Fibroblast of lung (primary cell): ENCODE results near the gene WNT7A. TPM values are rescaled to one million over a fixed set of nuclear protein-coding genes. Genes with fewer than 3 reads are reported as not detected.

Source experiments
- DNase-seq, 2 donors: peaks; one replicate each; pipeline versions ENCODE4 v3.0.0 to v3.0.0-alpha.2; 2010; ENCODE audit warnings: low read depth in 2 of 2
- H2AFZ ChIP-seq: 2 replicates; pipeline ENCODE4 v1.5.1; 2012; ENCODE audit warnings: low read length, control low read depth, inconsistent platforms
- H3K27ac ChIP-seq: 2 replicates; pipeline ENCODE4 v1.5.1; 2011; ENCODE audit warnings: low read length, control low read depth; ENCODE audit not compliant: insufficient read depth
- H3K27me3 ChIP-seq: 2 replicates; pipeline ENCODE4 v1.5.1; 2011; ENCODE audit warnings: mild to moderate bottlenecking, low read length; ENCODE audit not compliant: control insufficient read depth, insufficient read depth
- H3K36me3 ChIP-seq: 2 replicates; pipeline ENCODE4 v1.5.1; 2011; ENCODE audit warnings: low read length; ENCODE audit not compliant: control insufficient read depth, insufficient read depth
- H3K4me1 ChIP-seq: 2 replicates; pipeline ENCODE4 v1.5.1; 2011; ENCODE audit warnings: low read length; ENCODE audit not compliant: control insufficient read depth, insufficient read depth; ENCODE audit errors: extremely low read depth
- H3K4me2 ChIP-seq: 2 replicates; pipeline ENCODE4 v1.5.1; 2011; ENCODE audit warnings: low read length, control low read depth; ENCODE audit not compliant: insufficient read depth; ENCODE audit errors: extremely low read depth
- H3K4me3 ChIP-seq, 4 experiments: fragments of 200-600 bp in 1 of 4; sonication (generic) in 1 of 4; replicated peaks in 1 of 4; 2 replicates each; pipeline ENCODE4 v1.5.1; 2011 to 2016; ENCODE audit warnings: low read length in 4 of 4, low read depth in 3 of 4, mild to moderate bottlenecking in 3 of 4, control low read depth in 2 of 4, inconsistent platforms in 1 of 4, mixed read lengths in 1 of 4; ENCODE audit not compliant: insufficient read depth in 1 of 4; ENCODE audit errors: control extremely low read depth in 1 of 4
- H3K79me2 ChIP-seq: 2 replicates; pipeline ENCODE4 v1.5.1; 2012; ENCODE audit warnings: mild to moderate bottlenecking, low read length, inconsistent platforms; ENCODE audit not compliant: control insufficient read depth, insufficient read depth
- H3K9ac ChIP-seq: 2 replicates; pipeline ENCODE4 v1.5.1; 2011; ENCODE audit warnings: mild to moderate bottlenecking, low read length, control low read depth; ENCODE audit not compliant: insufficient read depth
- H3K9me3 ChIP-seq: 2 replicates; pipeline ENCODE4 v1.5.1; 2012; ENCODE audit warnings: low read depth, low read length; ENCODE audit not compliant: control insufficient read depth, insufficient read depth
- H4K20me1 ChIP-seq: 2 replicates; pipeline ENCODE4 v1.5.1; 2011; ENCODE audit warnings: low read length; ENCODE audit not compliant: control insufficient read depth, insufficient read depth; ENCODE audit errors: extremely low read depth
- EZH2 ChIP-seq: IDR thresholded peaks from 2 replicates; pipeline ENCODE4 v1.5.1; 2012; ENCODE audit warnings: low read length, control low read depth, mild to moderate bottlenecking; ENCODE audit errors: missing control alignments
- polyA plus RNA-seq, 2 donors: library from polyadenylated mRNA; depleted of rRNA in 1 of 2; stranded (reverse) in 1 of 2; unstranded in 1 of 2; fragments of >200 nt; gene quantifications; 2 replicates each; pipeline ENCODE4 v1.2.1, GENCODE V29; 2011 to 2012; ENCODE audit warnings: missing spikeins in 1 of 2
- total RNA-seq: library from RNA; depleted of rRNA; stranded (reverse); fragments of >200 nt; gene quantifications from 2 replicates; pipeline ENCODE4 v1.2.1, GENCODE V29; 2014
- TF ChIP-seq, protein P1 (sequence below), 2 donors: IDR thresholded peaks in 1 of 2; conservative IDR thresholded peaks in 1 of 2; 1 replicate in 1 of 2; 2 replicates in 1 of 2; pipeline ENCODE4 v1.5.1; 2011 to 2012; ENCODE audit warnings: low read length in 2 of 2, control low read depth in 1 of 2, inconsistent platforms in 1 of 2, low read depth in 1 of 2, mild to moderate bottlenecking in 1 of 2

WNT7A gene
- total and polyA plus RNA-seq, 2 donors (not counting 1 experiment from before 2014, with no cell fraction given), result not detected

DNA sequence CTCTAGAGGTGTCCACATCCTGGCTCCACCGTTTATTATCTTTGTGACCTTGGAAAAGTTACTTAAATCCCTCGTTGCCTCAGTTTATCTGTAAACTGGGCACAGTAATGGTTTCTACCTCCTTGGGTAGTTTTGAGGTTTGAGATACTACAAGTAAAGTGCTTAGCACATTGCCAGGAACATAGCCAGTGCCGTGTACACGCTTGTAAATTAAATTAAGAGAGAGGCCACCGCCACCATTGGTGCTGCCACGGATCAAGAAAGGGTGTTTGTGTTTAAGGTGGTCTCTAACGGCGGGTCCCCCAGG, 5.8 kb upstream of the WNT7A start:
- Histone ChIP-seq H4K20me1 (no peaks in the 10 kb centered on the region), H3K9me3 (no peaks in the 10 kb centered on the region), H3K36me3 (no peaks in the 10 kb centered on the region), H3K4me3 (no peak overlapping the region), H3K79me2 (no peaks in the 10 kb centered on the region), H3K4me2 (no peak overlapping the region), H3K9ac (no peak overlapping the region), H2AFZ (no peak overlapping the region), H3K27me3 (peaks cover 5% of the 10 kb centered on the region), H3K27ac (no peak overlapping the region), H3K4me1 (no peaks in the 10 kb centered on the region)
- TF ChIP-seq, protein P1, sequence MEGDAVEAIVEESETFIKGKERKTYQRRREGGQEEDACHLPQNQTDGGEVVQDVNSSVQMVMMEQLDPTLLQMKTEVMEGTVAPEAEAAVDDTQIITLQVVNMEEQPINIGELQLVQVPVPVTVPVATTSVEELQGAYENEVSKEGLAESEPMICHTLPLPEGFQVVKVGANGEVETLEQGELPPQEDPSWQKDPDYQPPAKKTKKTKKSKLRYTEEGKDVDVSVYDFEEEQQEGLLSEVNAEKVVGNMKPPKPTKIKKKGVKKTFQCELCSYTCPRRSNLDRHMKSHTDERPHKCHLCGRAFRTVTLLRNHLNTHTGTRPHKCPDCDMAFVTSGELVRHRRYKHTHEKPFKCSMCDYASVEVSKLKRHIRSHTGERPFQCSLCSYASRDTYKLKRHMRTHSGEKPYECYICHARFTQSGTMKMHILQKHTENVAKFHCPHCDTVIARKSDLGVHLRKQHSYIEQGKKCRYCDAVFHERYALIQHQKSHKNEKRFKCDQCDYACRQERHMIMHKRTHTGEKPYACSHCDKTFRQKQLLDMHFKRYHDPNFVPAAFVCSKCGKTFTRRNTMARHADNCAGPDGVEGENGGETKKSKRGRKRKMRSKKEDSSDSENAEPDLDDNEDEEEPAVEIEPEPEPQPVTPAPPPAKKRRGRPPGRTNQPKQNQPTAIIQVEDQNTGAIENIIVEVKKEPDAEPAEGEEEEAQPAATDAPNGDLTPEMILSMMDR (conservative IDR thresholded peaks at IDR 0.05 in 1 of 2, IDR thresholded peaks at IDR 0.05 in 1 of 2; ENCODE audit: low read depth in 1 of 2, low read length in 2 of 2), result no peak
- no peak for TF ChIP-seq EZH2
- DNase-seq, result no peak

DNA sequence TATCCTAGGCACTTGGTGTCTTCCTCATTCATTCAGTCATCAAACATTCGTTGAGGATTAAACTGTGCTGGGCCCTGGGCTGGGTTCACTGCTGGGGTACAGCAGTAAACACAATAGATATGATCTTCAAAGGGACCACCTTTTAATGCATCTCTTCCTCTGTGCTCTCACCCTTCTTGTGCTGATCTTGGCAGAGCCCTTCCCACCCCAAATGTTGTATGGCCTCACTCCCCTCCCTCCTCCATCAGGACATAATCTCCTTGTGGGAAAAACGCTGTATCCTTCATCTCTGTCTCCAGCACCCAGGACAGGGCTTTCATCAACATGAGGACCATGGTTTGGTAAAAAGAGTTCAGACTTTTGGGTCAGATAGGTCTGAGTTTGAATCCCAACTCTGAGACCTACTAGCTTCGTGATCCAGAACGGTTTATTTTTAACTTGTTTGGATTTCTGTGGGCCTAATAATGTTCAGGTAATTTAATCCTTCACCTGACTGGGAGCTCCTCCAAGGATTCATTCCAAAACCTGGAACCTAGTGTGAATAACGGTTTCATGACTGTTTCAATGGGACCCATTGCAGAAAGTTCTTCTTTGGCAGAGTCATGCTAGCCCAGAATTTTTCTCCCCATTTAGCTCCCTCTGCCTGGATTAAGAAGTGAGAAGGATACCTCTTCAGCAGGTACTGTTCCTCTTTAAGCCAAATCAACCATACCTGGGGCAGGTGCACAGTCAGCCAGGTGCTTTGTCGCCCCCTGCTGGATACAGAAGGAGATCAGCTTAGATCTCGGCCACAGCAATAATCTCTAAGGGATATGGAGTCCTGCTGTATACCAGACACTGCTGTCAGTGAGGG, 5.2 kb upstream of the WNT7A start:
- no peak overlapping the region for H3K4me2 ChIP-seq
- no peak overlapping the region for H3K27ac ChIP-seq
- no peaks in the 10 kb centered on the region for H3K9me3 ChIP-seq
- H3K4me3 ChIP-seq, result no peak overlapping the region
- H3K4me1 ChIP-seq, result no peaks in the 10 kb centered on the region
- TF ChIP-seq, protein P1 (conservative IDR thresholded peaks at IDR 0.05 in 1 of 2, IDR thresholded peaks at IDR 0.05 in 1 of 2; ENCODE audit: low read depth in 1 of 2, low read length in 2 of 2), result peak; percentile 3 to 43
- TF ChIP-seq EZH2, result no peak
- DNase-seq, result no peak
- H3K79me2 ChIP-seq, result no peaks in the 10 kb centered on the region
- no peak overlapping the region for H2AFZ ChIP-seq
- no peaks in the 10 kb centered on the region for H3K36me3 ChIP-seq
- no peaks in the 10 kb centered on the region for H4K20me1 ChIP-seq
- peaks cover 11% of the 10 kb centered on the region for H3K27me3 ChIP-seq
- H3K9ac ChIP-seq, result no peak overlapping the region

DNA sequence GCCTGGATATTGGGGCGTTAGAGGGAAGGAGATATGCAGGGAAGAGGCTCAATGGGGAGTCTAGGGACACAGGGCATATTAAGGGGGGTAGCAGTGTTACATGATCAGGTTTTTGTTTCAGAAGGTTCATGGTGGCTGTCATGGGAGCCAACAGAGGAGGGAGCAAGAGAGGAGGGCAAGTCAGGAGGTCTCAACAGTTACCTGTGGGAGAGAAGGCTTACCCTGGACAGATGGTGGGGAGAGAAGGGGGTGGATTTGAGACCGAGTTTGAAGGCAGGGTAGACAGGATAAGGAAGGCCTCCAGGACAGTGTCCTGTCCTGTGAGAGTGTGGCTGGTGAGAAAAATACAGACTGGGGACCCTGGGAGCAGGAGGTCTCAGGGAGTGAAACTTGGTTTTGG, 3.8 kb upstream of the WNT7A start:
- Histone ChIP-seq H3K4me1 (no peaks in the 10 kb centered on the region), H3K79me2 (no peaks in the 10 kb centered on the region), H4K20me1 (no peaks in the 10 kb centered on the region), H3K4me2 (no peak overlapping the region), H3K27ac (no peak overlapping the region), H3K9me3 (no peaks in the 10 kb centered on the region), H2AFZ (no peak overlapping the region), H3K9ac (no peak overlapping the region), H3K36me3 (no peaks in the 10 kb centered on the region), H3K27me3 (peaks cover 17% of the 10 kb centered on the region), H3K4me3 (no peak overlapping the region)
- no peak for TF ChIP-seq EZH2
- TF ChIP-seq, protein P1 (conservative IDR thresholded peaks at IDR 0.05 in 1 of 2, IDR thresholded peaks at IDR 0.05 in 1 of 2; ENCODE audit: low read depth in 1 of 2, low read length in 2 of 2), result no peak
- no peak for DNase-seq
